GM18951 (cell line): ENCODE data around the gene INAFM2.

ENCODE experiments used
- POLR2A ChIP-seq: IDR thresholded peaks from 4 replicates; pipeline ENCODE4 v1.6.1; 2011; ENCODE audit warnings: mild to moderate bottlenecking; ENCODE audit not compliant: insufficient read length, insufficient read depth; ENCODE audit errors: extremely low read depth
- in situ Hi-C: fragments of 300-500 bp; cut with MboI; formaldehyde crosslinking; loops from one replicate; pipeline ENCODE4 v1.12.0; 2022; ENCODE audit warnings: low sequenced_read_pairs, mixed read lengths, inconsistent platforms; ENCODE audit not compliant: unreplicated experiment

Gene INAFM2

GRCh38 chr15:40323239-40323952 lies at the start of gene INAFM2:
Gene INAFM2, plus strand, starts transcription at chr15:40323692. Its CDS starts 364 bp downstream, at chr15:40324056.
- in situ Hi-C loops = no loop called here

GRCh38 chr15:40274350-40275274 lies 48.9 kb upstream of the INAFM2 start:
- in situ Hi-C loops = loop anchor here (10.0 kb wide), 1 partner anchor 230 kb away; no protein-coding TSS in a partner anchor
- no peak for TF ChIP-seq POLR2A

More at GRCh38 chr15:40323239-40323952, at the start of gene INAFM2:
- TF ChIP-seq POLR2A = peak; percentile 56

GRCh38 chr15:40275523-40275922 lies 48.0 kb upstream of the INAFM2 start:
- in situ Hi-C loops = loop anchor here (10.0 kb wide), 1 partner anchor 231 kb away; no protein-coding TSS in a partner anchor
- TF ChIP-seq POLR2A = no peak

GRCh38 chr15:40275954-40276353 lies 47.5 kb upstream of the INAFM2 start:
- no peak for TF ChIP-seq POLR2A
- in situ Hi-C loops = loop anchor here (10.0 kb wide), 1 partner anchor 231 kb away; no protein-coding TSS in a partner anchor

GRCh38 chr15:40276927-40277326 lies 46.6 kb upstream of the INAFM2 start:
- in situ Hi-C loops = loop anchor here (10.0 kb wide), 1 partner anchor 232 kb away; no protein-coding TSS in a partner anchor
- TF ChIP-seq POLR2A = no peak

- in situ Hi-C loops = loop anchor here (10.0 kb wide), 1 partner anchor 233 kb away; no protein-coding TSS in a partner anchor
- no peak for TF ChIP-seq POLR2A
Observed at GRCh38 chr15:40277471-40277870, 46.0 kb upstream of the INAFM2 start.

GRCh38 chr15:40278026-40278425 lies 45.5 kb upstream of the INAFM2 start:
- in situ Hi-C loops = loop anchor here (10.0 kb wide), 1 partner anchor 233 kb away; no protein-coding TSS in a partner anchor
- no peak for TF ChIP-seq POLR2A

GRCh38 chr15:40279437-40280141 lies 43.9 kb upstream of the INAFM2 start:
- in situ Hi-C loops = loop anchor here (10.0 kb wide), 1 partner anchor 235 kb away; no protein-coding TSS in a partner anchor
- no peak for TF ChIP-seq POLR2A

GRCh38 chr15:40280260-40281056 lies 43.0 kb upstream of the INAFM2 start:
- TF ChIP-seq POLR2A = no peak
- in situ Hi-C loops = no loop called here

GRCh38 chr15:40281057-40281800 lies 42.3 kb upstream of the INAFM2 start:
- no peak for TF ChIP-seq POLR2A
- in situ Hi-C loops = no loop called here

- TF ChIP-seq POLR2A = no peak
- in situ Hi-C loops = no loop called here
Observed at GRCh38 chr15:40281801-40282146, 41.7 kb upstream of the INAFM2 start.
